ENCODE results near the gene SFTPD.
"Not testable (repeated sequence)": the region's sequence is repeated elsewhere in the genome, so short reads cannot be mapped to it uniquely, and the experiment has no call there.

SFTPD gene

GRCh38 chr10:79948976-79949722, at the start of gene SFTPD:
TSS of gene SFTPD (minus strand) at chr10:79949105. CDS start at chr10:79946659, 2,446 bp downstream.
- POLR2A ChIA-PET = no interaction called here
- TF ChIP-seq CTBP1 (IDR thresholded peaks at IDR 0.05; ENCODE audit: borderline replicate concordance) = no peak
- TF ChIP-seq ZNF384 (IDR thresholded peaks at IDR 0.05) = no peak
- TF ChIP-seq HDGF (IDR thresholded peaks at IDR 0.05; ENCODE audit: borderline replicate concordance) = no peak
- TF ChIP-seq PKNOX1 (IDR thresholded peaks at IDR 0.05) = no peak
- no peak for TF ChIP-seq ARNT (IDR thresholded peaks at IDR 0.05)
- TF ChIP-seq FOXA1 (IDR thresholded peaks at IDR 0.05) = no peak
- no peak for TF ChIP-seq TARDBP (IDR thresholded peaks at IDR 0.05)
- CTCF ChIA-PET = interaction anchor here (0.6 kb wide), 1 partner anchor 78 kb away, joined by 3 read pairs; no protein-coding TSS in a partner anchor
- no peak for DNase-seq (ENCODE audit: extremely low spot score)

GRCh38 chr10:79995979-79996634, 47.2 kb upstream of the SFTPD start:
- DNase-seq (ENCODE audit: extremely low spot score) = no peak
- ChIA-PET POLR2A (no interaction called here), CTCF (interaction anchor here (0.5 kb wide), 1 partner anchor 415 kb away, joined by 3 read pairs; no protein-coding TSS in a partner anchor)
- TF ChIP-seq LEF1 (IDR thresholded peaks at IDR 0.05; ENCODE audit: borderline replicate concordance) (no peak), TARDBP (IDR thresholded peaks at IDR 0.05) (no peak), L3MBTL2 (conservative IDR thresholded peaks at IDR 0.05) (no peak), HDGF (IDR thresholded peaks at IDR 0.05; ENCODE audit: borderline replicate concordance) (no peak), SP1 (IDR thresholded peaks at IDR 0.05) (no peak), NFRKB (IDR thresholded peaks at IDR 0.05) (no peak), ARNT (IDR thresholded peaks at IDR 0.05) (no peak), CTBP1 (IDR thresholded peaks at IDR 0.05; ENCODE audit: borderline replicate concordance) (no peak)

GRCh38 chr10:79994556-79994955, 45.7 kb upstream of the SFTPD start:
- no peak for DNase-seq (ENCODE audit: extremely low spot score)
- CTCF ChIA-PET = interaction anchor here (0.6 kb wide), 1 partner anchor 209 kb away, joined by 5 read pairs; no protein-coding TSS in a partner anchor
- TF ChIP-seq SP1 (IDR thresholded peaks at IDR 0.05) = no peak
- TF ChIP-seq CTBP1 (IDR thresholded peaks at IDR 0.05; ENCODE audit: borderline replicate concordance) = no peak
- TF ChIP-seq ZNF384 (IDR thresholded peaks at IDR 0.05) = no peak
- TF ChIP-seq LEF1 (IDR thresholded peaks at IDR 0.05; ENCODE audit: borderline replicate concordance) = no peak
- TF ChIP-seq NFRKB (IDR thresholded peaks at IDR 0.05) = no peak
- TF ChIP-seq FOXA1 (IDR thresholded peaks at IDR 0.05) = no peak
- TF ChIP-seq FOXK2 (IDR thresholded peaks at IDR 0.05) = no peak
- TF ChIP-seq L3MBTL2 (conservative IDR thresholded peaks at IDR 0.05) = no peak
- TF ChIP-seq HDGF (IDR thresholded peaks at IDR 0.05; ENCODE audit: borderline replicate concordance) = no peak
- TF ChIP-seq BHLHE40 (IDR thresholded peaks at IDR 0.05; ENCODE audit: borderline replicate concordance) = no peak
- no peak for TF ChIP-seq TARDBP (IDR thresholded peaks at IDR 0.05)
- TF ChIP-seq ELF4 (IDR thresholded peaks at IDR 0.05) = no peak
- POLR2A ChIA-PET = no interaction called here

GRCh38 chr10:79988199-79988598, 39.3 kb upstream of the SFTPD start:
- DNase-seq (ENCODE audit: extremely low spot score); POLR2A ChIA-PET; CTCF ChIA-PET: not testable (repeated sequence)

- DNase-seq (ENCODE audit: extremely low spot score); POLR2A ChIA-PET; CTCF ChIA-PET: not testable (repeated sequence)
Observed at GRCh38 chr10:79986661-79987060, 37.8 kb upstream of the SFTPD start.

- TF ChIP-seq HDGF (IDR thresholded peaks at IDR 0.05; ENCODE audit: borderline replicate concordance) = no peak
- TF ChIP-seq SP1 (IDR thresholded peaks at IDR 0.05) = no peak
- no peak for TF ChIP-seq ZNF384 (IDR thresholded peaks at IDR 0.05)
- TF ChIP-seq SUZ12 (IDR thresholded peaks at IDR 0.05) = no peak
- TF ChIP-seq FOXM1 (IDR thresholded peaks at IDR 0.05; ENCODE audit: borderline replicate concordance) = no peak
- no peak for TF ChIP-seq LEF1 (IDR thresholded peaks at IDR 0.05; ENCODE audit: borderline replicate concordance)
- no peak for TF ChIP-seq PKNOX1 (IDR thresholded peaks at IDR 0.05)
- TF ChIP-seq L3MBTL2 (conservative IDR thresholded peaks at IDR 0.05) = no peak
- no peak for TF ChIP-seq BHLHE40 (IDR thresholded peaks at IDR 0.05; ENCODE audit: borderline replicate concordance)
- TF ChIP-seq TARDBP (IDR thresholded peaks at IDR 0.05) = no peak
- TF ChIP-seq CTBP1 (IDR thresholded peaks at IDR 0.05; ENCODE audit: borderline replicate concordance) = no peak
- TF ChIP-seq NFRKB (IDR thresholded peaks at IDR 0.05) = no peak
- no peak for TF ChIP-seq FOXA1 (IDR thresholded peaks at IDR 0.05)
- no peak for TF ChIP-seq ARNT (IDR thresholded peaks at IDR 0.05)
- TF ChIP-seq FOXK2 (IDR thresholded peaks at IDR 0.05) = no peak
- no peak for TF ChIP-seq ELF4 (IDR thresholded peaks at IDR 0.05)
- POLR2A ChIA-PET = no interaction called here
- DNase-seq (ENCODE audit: extremely low spot score) = no peak
- CTCF ChIA-PET = interaction anchor here (0.6 to 0.7 kb wide), 2 partner anchors 61 to 401 kb away, joined by 3 read pairs; no protein-coding TSS in a partner anchor
Observed at GRCh38 chr10:79985481-79986072, 36.7 kb upstream of the SFTPD start.

GRCh38 chr10:79984851-79985250, 35.9 kb upstream of the SFTPD start:
- CTCF ChIA-PET = interaction anchor here (0.7 kb wide), 1 partner anchor 62 kb away, joined by 3 read pairs; no protein-coding TSS in a partner anchor

More at GRCh38 chr10:79984851-79985250, 35.9 kb upstream of the SFTPD start:
- no peak for DNase-seq (ENCODE audit: extremely low spot score)
- no peak for TF ChIP-seq FOXA1 (IDR thresholded peaks at IDR 0.05)
- no peak for TF ChIP-seq ARNT (IDR thresholded peaks at IDR 0.05)
- TF ChIP-seq FOXK2 (IDR thresholded peaks at IDR 0.05) = no peak
- no peak for TF ChIP-seq FOXM1 (IDR thresholded peaks at IDR 0.05; ENCODE audit: borderline replicate concordance)
- no peak for TF ChIP-seq HDGF (IDR thresholded peaks at IDR 0.05; ENCODE audit: borderline replicate concordance)
- TF ChIP-seq PKNOX1 (IDR thresholded peaks at IDR 0.05) = no peak
- no peak for TF ChIP-seq BHLHE40 (IDR thresholded peaks at IDR 0.05; ENCODE audit: borderline replicate concordance)
- TF ChIP-seq ZNF384 (IDR thresholded peaks at IDR 0.05) = no peak
- no peak for TF ChIP-seq NFRKB (IDR thresholded peaks at IDR 0.05)
- TF ChIP-seq CTBP1 (IDR thresholded peaks at IDR 0.05; ENCODE audit: borderline replicate concordance) = no peak
- TF ChIP-seq TARDBP (IDR thresholded peaks at IDR 0.05) = no peak
- no peak for TF ChIP-seq SP1 (IDR thresholded peaks at IDR 0.05)
- TF ChIP-seq ELF4 (IDR thresholded peaks at IDR 0.05) = no peak
- no peak for TF ChIP-seq LEF1 (IDR thresholded peaks at IDR 0.05; ENCODE audit: borderline replicate concordance)
- no peak for TF ChIP-seq SUZ12 (IDR thresholded peaks at IDR 0.05)
- no peak for TF ChIP-seq L3MBTL2 (conservative IDR thresholded peaks at IDR 0.05)
- POLR2A ChIA-PET = no interaction called here

Data from HEK293T (cell line).